ENCODE results near the gene JHY.

The JHY gene

DNA sequence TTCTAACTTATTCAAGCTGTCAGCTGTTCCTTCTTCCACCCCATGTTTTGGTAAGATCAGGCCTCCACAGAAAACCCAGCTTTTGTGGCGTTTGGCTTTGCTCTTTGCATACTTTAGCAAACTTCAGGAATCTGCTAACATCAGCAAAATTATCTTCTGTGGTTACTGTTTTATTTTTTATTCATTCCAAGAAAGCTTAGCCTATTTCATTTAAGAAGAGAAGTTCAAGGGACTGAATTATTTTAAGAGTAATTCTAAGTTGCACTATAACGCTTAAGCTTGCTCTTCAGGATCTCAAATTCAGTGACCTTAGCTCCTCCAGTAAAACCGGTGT, 1.1 kb downstream of the JHY start:
- H3K27ac ChIP-seq (ENCODE audit: low read depth, low read length, poor library complexity, severe bottlenecking), result no peak overlapping the region
- no peaks in the 10 kb centered on the region for H3K9me3 ChIP-seq (ENCODE audit: low read length)
- H3K4me1 ChIP-seq (ENCODE audit: insufficient read depth, low read length, severe bottlenecking), result peaks cover 10% of the 10 kb centered on the region
- H3K36me3 ChIP-seq (ENCODE audit: insufficient read depth, low read length), result no peaks in the 10 kb centered on the region
- H3K4me3 ChIP-seq (ENCODE audit: low read depth, low read length, poor library complexity, severe bottlenecking), result peak overlapping the region; percentile 61
- no peaks in the 10 kb centered on the region for H4K20me1 ChIP-seq (ENCODE audit: insufficient read depth, low read length)
- no peak overlapping the region for H2AFZ ChIP-seq (ENCODE audit: low read length)
- no peaks in the 10 kb centered on the region for H3K27me3 ChIP-seq (ENCODE audit: insufficient read depth, low read length)
- H3K9ac ChIP-seq (ENCODE audit: low read length), result no peak overlapping the region
- H3F3A ChIP-seq (ENCODE audit: insufficient read depth, low read length), result no peaks in the 10 kb centered on the region; the same call in 1 of the 2 replicates
- H3K9me2 ChIP-seq (ENCODE audit: low read depth, low read length), result no peaks in the 10 kb centered on the region
- no peaks in the 10 kb centered on the region for H3K79me2 ChIP-seq (ENCODE audit: insufficient read depth, low read length)
- TF ChIP-seq EZH2 (IDR thresholded peaks at IDR 0.05; ENCODE audit: borderline replicate concordance, low read length), result no peak
- TF ChIP-seq, protein P1, sequence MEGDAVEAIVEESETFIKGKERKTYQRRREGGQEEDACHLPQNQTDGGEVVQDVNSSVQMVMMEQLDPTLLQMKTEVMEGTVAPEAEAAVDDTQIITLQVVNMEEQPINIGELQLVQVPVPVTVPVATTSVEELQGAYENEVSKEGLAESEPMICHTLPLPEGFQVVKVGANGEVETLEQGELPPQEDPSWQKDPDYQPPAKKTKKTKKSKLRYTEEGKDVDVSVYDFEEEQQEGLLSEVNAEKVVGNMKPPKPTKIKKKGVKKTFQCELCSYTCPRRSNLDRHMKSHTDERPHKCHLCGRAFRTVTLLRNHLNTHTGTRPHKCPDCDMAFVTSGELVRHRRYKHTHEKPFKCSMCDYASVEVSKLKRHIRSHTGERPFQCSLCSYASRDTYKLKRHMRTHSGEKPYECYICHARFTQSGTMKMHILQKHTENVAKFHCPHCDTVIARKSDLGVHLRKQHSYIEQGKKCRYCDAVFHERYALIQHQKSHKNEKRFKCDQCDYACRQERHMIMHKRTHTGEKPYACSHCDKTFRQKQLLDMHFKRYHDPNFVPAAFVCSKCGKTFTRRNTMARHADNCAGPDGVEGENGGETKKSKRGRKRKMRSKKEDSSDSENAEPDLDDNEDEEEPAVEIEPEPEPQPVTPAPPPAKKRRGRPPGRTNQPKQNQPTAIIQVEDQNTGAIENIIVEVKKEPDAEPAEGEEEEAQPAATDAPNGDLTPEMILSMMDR (IDR thresholded peaks at IDR 0.05; ENCODE audit: low read length), result no peak
- peak overlapping the region; percentile 63 for H3K4me2 ChIP-seq (ENCODE audit: low read length)

DNA sequence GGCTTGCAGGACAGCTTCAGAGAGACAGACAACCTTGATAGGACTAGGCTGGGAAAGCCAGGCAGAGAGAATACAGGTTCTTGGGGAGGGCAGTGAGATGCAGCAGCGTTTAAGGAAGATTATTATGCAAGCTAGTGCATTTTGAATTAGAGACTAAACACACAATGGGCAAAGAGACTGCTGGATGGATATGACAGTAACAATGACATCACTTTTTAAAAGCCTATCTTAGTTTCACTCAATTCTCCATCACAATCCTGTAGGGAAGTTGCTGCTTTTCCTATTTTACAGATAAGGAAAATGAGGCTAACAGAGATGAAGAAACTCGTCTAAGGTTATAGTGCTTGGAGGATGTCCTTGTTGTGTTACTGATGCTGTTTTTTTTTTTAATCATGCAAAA, 5.6 kb downstream of the JHY start:
- H3K4me1 ChIP-seq (ENCODE audit: insufficient read depth, low read length, severe bottlenecking), result peaks cover 4% of the 10 kb centered on the region
- H2AFZ ChIP-seq (ENCODE audit: low read length), result no peak overlapping the region
- H3K79me2 ChIP-seq (ENCODE audit: insufficient read depth, low read length), result no peaks in the 10 kb centered on the region
- no peak for TF ChIP-seq EZH2 (IDR thresholded peaks at IDR 0.05; ENCODE audit: borderline replicate concordance, low read length)
- TF ChIP-seq, protein P1 (IDR thresholded peaks at IDR 0.05; ENCODE audit: low read length), result no peak
- no peaks in the 10 kb centered on the region; the same call in 1 of the 2 replicates for H3F3A ChIP-seq (ENCODE audit: insufficient read depth, low read length)
- no peaks in the 10 kb centered on the region for H3K36me3 ChIP-seq (ENCODE audit: insufficient read depth, low read length)
- H3K9me3 ChIP-seq (ENCODE audit: low read length), result no peaks in the 10 kb centered on the region
- H3K9me2 ChIP-seq (ENCODE audit: low read depth, low read length), result no peaks in the 10 kb centered on the region
- no peaks in the 10 kb centered on the region for H4K20me1 ChIP-seq (ENCODE audit: insufficient read depth, low read length)
- no peak overlapping the region for H3K4me2 ChIP-seq (ENCODE audit: low read length)
- H3K27me3 ChIP-seq (ENCODE audit: insufficient read depth, low read length), result no peaks in the 10 kb centered on the region
- no peak overlapping the region for H3K27ac ChIP-seq (ENCODE audit: low read depth, low read length, poor library complexity, severe bottlenecking)
- H3K9ac ChIP-seq (ENCODE audit: low read length), result no peak overlapping the region
- no peak overlapping the region for H3K4me3 ChIP-seq (ENCODE audit: low read depth, low read length, poor library complexity, severe bottlenecking)

DNA sequence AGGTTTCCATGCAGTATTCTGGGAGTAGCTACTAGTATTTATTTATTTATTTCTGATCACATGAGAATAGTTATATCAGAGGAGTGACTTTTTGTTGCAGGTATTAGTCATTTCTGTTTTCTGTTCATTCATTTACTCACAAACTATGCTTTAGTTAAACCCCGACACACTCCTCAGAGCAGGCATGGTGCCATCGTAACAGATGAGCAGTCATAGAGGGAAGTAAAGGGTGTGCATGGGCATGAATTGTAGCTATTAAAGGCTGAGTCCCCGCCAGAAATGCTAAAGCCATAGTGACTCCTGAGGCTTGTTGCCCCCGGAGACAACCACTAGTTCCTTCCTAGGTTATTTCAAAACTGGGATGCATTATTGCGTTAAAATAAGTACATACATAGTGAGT, 10.6 kb downstream of the JHY start:
- no peaks in the 10 kb centered on the region for H3K79me2 ChIP-seq (ENCODE audit: insufficient read depth, low read length)
- no peak overlapping the region for H2AFZ ChIP-seq (ENCODE audit: low read length)
- H3K36me3 ChIP-seq (ENCODE audit: insufficient read depth, low read length), result no peaks in the 10 kb centered on the region
- H3K9me2 ChIP-seq (ENCODE audit: low read depth, low read length), result no peaks in the 10 kb centered on the region
- no peaks in the 10 kb centered on the region for H3K27me3 ChIP-seq (ENCODE audit: insufficient read depth, low read length)
- H4K20me1 ChIP-seq (ENCODE audit: insufficient read depth, low read length), result no peaks in the 10 kb centered on the region
- H3K4me1 ChIP-seq (ENCODE audit: insufficient read depth, low read length, severe bottlenecking), result no peaks in the 10 kb centered on the region
- H3K9ac ChIP-seq (ENCODE audit: low read length), result no peak overlapping the region
- TF ChIP-seq, protein P1 (IDR thresholded peaks at IDR 0.05; ENCODE audit: low read length), result no peak
- no peak for TF ChIP-seq EZH2 (IDR thresholded peaks at IDR 0.05; ENCODE audit: borderline replicate concordance, low read length)
- H3K4me3 ChIP-seq (ENCODE audit: low read depth, low read length, poor library complexity, severe bottlenecking), result no peak overlapping the region
- H3K9me3 ChIP-seq (ENCODE audit: low read length), result no peaks in the 10 kb centered on the region
- no peak overlapping the region for H3K27ac ChIP-seq (ENCODE audit: low read depth, low read length, poor library complexity, severe bottlenecking)
- no peaks in the 10 kb centered on the region for H3F3A ChIP-seq (ENCODE audit: insufficient read depth, low read length)
- H3K4me2 ChIP-seq (ENCODE audit: low read length), result no peak overlapping the region
